AG09319 (cell line): ENCODE results near the gene CDH23.

Experiments
- DNase-seq: peaks from one replicate; pipeline ENCODE4 v3.0.0-alpha.2; 2010; ENCODE audit warnings: low read depth; ENCODE audit errors: extremely low read depth
- TF ChIP-seq, protein P1 (sequence below): IDR thresholded peaks from 2 replicates; pipeline ENCODE4 v1.5.1; 2011; ENCODE audit warnings: low read depth, mild to moderate bottlenecking, inconsistent platforms, low read length, moderate library complexity

CDH23 gene

DNA sequence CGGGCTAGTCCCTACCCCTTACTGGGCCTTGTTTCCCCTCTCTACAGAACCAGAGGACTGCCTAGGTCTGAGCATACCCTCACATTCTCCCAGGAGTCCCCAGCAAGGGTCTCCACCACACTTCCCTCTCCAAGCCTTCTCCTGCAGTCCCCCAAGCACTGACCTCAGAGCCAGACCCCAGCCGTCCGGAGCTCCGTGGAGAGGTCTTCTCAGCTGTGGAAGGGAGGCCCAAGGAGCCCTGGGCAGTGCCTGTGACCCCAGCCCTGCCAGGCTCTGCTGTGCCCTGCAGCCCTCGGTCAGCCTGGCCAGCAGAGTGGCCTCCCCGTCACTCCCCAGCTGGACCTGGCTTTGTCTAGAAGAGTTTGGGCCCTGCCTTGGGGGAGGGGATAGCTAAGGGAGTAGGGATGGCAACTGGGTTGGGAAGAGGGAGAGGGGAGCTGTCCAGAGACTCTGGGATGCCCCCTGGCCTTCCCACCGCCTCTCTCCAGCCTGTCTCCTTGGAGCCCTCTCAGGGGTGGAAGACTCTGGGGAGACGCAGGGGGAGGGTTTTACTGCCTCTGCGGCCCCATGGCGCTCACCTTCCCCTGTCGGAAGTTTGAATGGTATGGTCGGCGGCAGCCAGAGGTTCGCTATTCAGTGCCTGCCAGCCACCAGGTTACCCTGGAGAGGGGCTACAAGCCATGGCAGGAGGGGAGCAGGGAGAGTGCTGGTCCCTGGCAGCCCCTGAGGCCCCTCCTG lies 322.9 kb downstream of the CDH23 start, which contains the start of gene C10orf105:
C10orf105 (minus strand) TSS at position 315 of the 738 bp plus-strand sequence. CDS start 3,441 bp downstream, outside the sequence.
- no peak for DNase-seq
- TF ChIP-seq, protein P1, sequence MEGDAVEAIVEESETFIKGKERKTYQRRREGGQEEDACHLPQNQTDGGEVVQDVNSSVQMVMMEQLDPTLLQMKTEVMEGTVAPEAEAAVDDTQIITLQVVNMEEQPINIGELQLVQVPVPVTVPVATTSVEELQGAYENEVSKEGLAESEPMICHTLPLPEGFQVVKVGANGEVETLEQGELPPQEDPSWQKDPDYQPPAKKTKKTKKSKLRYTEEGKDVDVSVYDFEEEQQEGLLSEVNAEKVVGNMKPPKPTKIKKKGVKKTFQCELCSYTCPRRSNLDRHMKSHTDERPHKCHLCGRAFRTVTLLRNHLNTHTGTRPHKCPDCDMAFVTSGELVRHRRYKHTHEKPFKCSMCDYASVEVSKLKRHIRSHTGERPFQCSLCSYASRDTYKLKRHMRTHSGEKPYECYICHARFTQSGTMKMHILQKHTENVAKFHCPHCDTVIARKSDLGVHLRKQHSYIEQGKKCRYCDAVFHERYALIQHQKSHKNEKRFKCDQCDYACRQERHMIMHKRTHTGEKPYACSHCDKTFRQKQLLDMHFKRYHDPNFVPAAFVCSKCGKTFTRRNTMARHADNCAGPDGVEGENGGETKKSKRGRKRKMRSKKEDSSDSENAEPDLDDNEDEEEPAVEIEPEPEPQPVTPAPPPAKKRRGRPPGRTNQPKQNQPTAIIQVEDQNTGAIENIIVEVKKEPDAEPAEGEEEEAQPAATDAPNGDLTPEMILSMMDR: no peak

DNA sequence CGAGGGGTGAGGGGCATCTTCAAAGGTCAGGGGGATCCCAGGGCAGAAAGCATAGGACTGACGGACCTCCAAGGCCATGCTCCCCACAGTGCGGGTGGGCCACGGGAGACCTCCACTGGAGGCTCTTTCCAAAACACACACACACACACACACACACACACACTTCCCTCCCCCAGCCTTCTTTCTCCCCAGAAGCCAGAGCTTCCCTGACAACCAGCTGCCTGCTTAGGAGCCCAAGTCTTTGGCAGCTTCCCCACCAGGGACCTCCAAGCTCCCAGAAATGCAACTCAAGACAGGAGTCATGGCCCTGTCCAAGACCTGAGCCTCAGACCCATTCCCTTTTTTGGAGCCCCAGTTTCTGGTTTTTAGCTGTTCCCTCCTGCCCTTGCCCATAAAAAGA lies 323.6 kb downstream of the CDH23 start:
- TF ChIP-seq, protein P1: no peak

DNA sequence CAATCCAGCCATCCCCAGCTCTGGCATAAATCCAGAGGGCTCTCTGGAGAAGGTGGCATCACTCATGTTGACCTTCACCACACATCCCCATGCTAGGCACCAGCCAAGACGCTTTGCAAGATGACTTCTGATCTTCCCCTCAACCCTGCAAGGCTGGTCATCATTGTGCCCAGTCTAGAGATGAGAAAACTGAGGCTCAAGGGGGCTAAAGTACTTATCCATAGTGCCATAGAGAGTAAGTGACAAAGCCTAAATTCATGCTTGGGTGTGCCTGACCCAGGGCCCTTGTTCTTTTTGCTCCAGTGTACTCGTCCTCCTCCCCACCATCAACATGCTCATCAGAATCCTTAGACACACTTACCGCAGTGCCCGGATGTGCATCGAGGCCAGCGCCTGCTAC lies 324.6 kb downstream of the CDH23 start:
- no peak for DNase-seq
- TF ChIP-seq, protein P1: no peak

More for the DNA sequence above, 323.6 kb downstream of the CDH23 start:
- DNase-seq: no peak

DNA sequence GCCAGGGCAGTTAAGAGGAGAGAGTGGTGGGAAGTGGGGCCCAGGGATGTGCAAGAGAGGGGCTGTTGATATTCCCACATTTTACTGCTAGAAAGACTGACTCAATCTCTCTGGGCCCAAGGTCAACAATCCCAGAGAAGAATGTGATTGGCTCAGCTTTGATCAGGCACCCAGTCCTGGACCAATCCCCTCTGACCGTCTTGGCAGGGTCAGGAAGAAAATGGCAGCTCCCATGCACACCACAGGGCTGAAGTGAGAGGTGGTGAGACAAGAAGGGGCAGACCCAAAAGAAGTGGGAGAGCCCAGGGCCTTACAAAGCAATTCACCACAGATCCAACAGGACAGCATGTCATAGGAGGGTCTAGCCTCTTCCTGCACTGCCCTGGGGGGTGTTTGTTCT lies 326.1 kb downstream of the CDH23 start:
- no peak for DNase-seq
- TF ChIP-seq, protein P1: no peak

DNA sequence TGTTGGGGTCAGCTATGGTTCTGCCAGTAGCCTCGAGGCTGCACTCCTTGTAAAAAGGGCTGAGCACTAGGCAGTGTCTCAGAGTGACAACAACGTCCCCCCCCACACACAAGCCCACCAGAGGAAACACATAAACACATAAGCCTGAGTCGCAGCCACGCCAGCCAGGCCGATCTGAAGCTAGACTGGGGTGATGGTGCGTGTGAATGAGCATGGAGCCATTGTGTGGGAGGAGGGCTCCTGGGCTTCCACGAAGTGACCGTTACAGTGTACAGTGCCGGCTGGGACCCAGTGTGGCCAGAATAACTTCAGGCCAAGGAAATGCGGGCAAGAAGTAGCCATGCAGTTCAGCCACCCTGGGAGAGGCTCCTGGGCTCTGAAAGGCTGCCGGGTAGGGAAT lies 326.6 kb downstream of the CDH23 start:
- no peak for DNase-seq
- TF ChIP-seq, protein P1: no peak

DNA sequence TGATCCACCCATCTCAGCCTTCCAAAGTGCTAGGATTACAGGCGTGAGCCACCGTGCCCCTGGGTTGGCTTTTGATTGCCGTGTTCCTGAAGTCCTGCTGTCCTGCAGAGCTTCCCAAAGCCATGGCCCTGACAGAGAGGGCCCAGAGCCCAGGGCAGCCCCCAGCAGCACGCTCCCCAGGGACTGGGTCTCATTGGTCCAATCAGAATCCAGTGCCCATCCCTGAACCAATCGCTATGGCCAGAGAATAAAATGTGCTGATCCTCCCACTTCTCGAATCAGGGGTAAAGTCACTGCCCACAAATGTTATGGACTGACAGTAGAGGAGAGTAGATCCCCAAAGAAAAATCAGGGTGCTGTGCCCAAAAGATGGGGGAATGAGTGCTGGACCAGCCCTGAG lies 327.8 kb downstream of the CDH23 start:
- DNase-seq: no peak

DNA sequence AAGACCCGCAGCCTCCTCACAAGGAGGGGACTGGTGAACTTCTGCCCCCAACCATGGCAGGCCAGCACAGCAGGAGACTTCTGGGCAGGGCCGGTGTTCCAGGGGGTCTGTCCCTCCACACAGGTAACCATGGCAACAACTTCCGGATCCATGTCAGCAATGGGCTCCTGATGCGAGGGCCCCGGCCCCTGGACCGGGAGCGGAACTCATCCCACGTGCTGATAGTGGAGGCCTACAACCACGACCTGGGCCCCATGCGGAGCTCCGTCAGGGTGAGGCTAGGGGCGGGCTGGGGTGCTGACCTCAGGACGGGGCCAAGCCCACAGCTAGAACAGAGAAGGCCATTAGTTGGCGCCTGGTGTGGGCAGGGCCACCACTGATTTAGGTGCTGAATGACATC lies 328.5 kb downstream of the CDH23 start:
- TF ChIP-seq, protein P1: no peak

More for the DNA sequence above, 327.8 kb downstream of the CDH23 start:
- TF ChIP-seq, protein P1: no peak

More for the DNA sequence above, 328.5 kb downstream of the CDH23 start:
- DNase-seq: no peak
